ENCODE results near the gene ZNF462. TPM values are rescaled to one million over a fixed set of nuclear protein-coding genes. Genes with fewer than 3 reads are reported as not detected.

ZNF462 gene
- total RNA-seq, 1 experiment from 2014 or later, result 164 TPM

DNA sequence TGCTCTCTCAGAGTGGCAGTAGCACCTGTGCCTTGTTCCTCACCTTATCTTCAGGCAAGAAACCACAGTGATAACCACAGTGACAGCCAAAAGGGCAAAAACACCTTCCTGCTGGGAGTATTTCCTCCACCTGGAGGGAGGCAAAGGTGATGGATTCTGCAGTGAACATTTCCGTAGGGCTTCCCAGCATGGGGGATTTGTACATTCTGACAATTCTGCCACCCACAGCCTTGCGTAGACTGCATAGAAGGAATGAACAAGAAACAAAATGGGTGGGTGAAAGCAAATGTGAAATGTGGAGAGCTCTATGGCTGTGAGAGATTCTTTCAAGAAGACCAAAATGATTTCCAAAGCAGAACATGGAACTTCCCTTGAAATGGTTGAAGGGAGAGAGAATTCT is 111.4 kb downstream of the ZNF462 start:
- no peak overlapping the region for H4K8ac ChIP-seq (replicated peaks; ENCODE audit: insufficient read length, low read depth, low read length)
- H3K27ac Mint-ChIP-seq, result peak overlapping the region in 2 of 3 experiments; percentile 19 to 55; a peak in 2 of 7 replicates
- no peak overlapping the region for H2BK120ac ChIP-seq (ENCODE audit: low read depth, low read length, poor library complexity, severe bottlenecking)
- H3K79me2 ChIP-seq (ENCODE audit: insufficient read depth, low read length), result no peaks in the 10 kb centered on the region
- H3T11ph ChIP-seq (ENCODE audit: low read length), result no peak overlapping the region
- no peak overlapping the region for H2BK5ac ChIP-seq (ENCODE audit: insufficient read length, low read length)
- H2AK5ac ChIP-seq (ENCODE audit: insufficient read length, low read length), result no peak overlapping the region
- H4K20me1 ChIP-seq (ENCODE audit: control insufficient read depth, insufficient read depth, insufficient read length), result peaks cover 3% of the 10 kb centered on the region
- no peak for DNase-seq
- H3K27me3 Mint-ChIP-seq (ENCODE audit: low read depth), result no peaks in the 10 kb centered on the region
- no peak overlapping the region for H2BK20ac ChIP-seq (ENCODE audit: low read depth, low read length, poor library complexity, severe bottlenecking)
- no peak overlapping the region for H3K14ac ChIP-seq (ENCODE audit: insufficient read depth, low read length)
- no CpG with 5 or more reads among the region's 2 CpGs for WGBS (ENCODE audit: extremely low coverage, insufficient read length, low lambda C conversion rate)
- H2BK15ac ChIP-seq (ENCODE audit: low read depth, low read length), result no peak overlapping the region
- H3K4me1 Mint-ChIP-seq, result peaks cover 30 to 32% of the 10 kb centered on the region in 2 experiments
- H3K4me2 ChIP-seq (ENCODE audit: insufficient read depth, insufficient read length, low read length), result no peak overlapping the region
- no peaks in the 10 kb centered on the region for H3K9me3 Mint-ChIP-seq
- H3K56ac ChIP-seq (ENCODE audit: insufficient read length, low read depth, low read length), result no peak overlapping the region
- no peaks in the 10 kb centered on the region for H3K23me2 ChIP-seq (ENCODE audit: insufficient read length, low read depth, low read length, poor library complexity, severe bottlenecking)
- H3K4me3 Mint-ChIP-seq, result no peak overlapping the region
- no peak overlapping the region for H4K91ac ChIP-seq (ENCODE audit: insufficient read length, low read depth, low read length)
- no peaks in the 10 kb centered on the region for H3K27me3 ChIP-seq (ENCODE audit: insufficient read depth, low read length)
- peaks cover 69 to 79% (median 77%) of the 10 kb centered on the region in 3 experiments for H3K36me3 Mint-ChIP-seq (ENCODE audit: insufficient read depth in 1 of 3, low read depth in 3 of 3)
- no peak overlapping the region for H3K18ac ChIP-seq (ENCODE audit: insufficient read length, low read depth, low read length)
- TF ChIP-seq CTCF (conservative IDR thresholded peaks at IDR 0.05), result no peak
- H2AFZ ChIP-seq (ENCODE audit: low read length), result no peak overlapping the region
- no peak overlapping the region for H2BK12ac ChIP-seq (ENCODE audit: insufficient read length, low read depth, low read length)
- H3K9me3 ChIP-seq (ENCODE audit: control insufficient read depth, low read depth, low read length), result no peaks in the 10 kb centered on the region
- no peak overlapping the region for H3K9ac ChIP-seq (ENCODE audit: extremely low read depth, insufficient read length, low read length)
- H3K27ac ChIP-seq (ENCODE audit: insufficient read length, low read depth, low read length), result no peak overlapping the region
- H3K4ac ChIP-seq (ENCODE audit: low read depth, low read length), result no peak overlapping the region
- H3K4me1 ChIP-seq (ENCODE audit: insufficient read depth, low read length), result peaks cover 2% of the 10 kb centered on the region; the same call in 1 of the 2 replicates
- H4K5ac ChIP-seq (ENCODE audit: insufficient read length, low read depth, low read length), result no peak overlapping the region
- no peaks in the 10 kb centered on the region for H3K79me1 ChIP-seq (ENCODE audit: insufficient read depth, low read depth, low read length, poor library complexity, severe bottlenecking)
- no peak overlapping the region for H3K23ac ChIP-seq (ENCODE audit: insufficient read length, low read depth, low read length)
